ENCODE results near the gene LRP11.

DNA sequence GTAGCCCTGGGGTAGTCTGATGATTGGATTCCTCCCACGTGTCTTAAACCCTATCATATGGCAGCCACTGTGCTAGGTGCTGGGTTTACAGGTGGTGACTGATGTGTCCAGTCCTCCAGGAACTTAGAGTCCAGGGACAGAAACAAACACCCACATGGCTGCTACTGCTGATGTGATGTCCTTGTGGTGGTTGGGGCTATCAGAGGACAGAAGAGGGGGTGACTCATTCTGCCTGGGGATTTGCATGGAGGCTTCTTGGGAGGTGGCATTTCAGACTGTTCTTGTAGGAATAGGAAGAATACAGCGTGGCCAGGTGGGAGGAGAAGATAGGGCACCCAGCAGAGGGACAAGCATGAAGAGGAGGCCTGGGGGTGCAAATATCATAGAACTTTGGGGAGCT is 48.9 kb upstream of the LRP11 start:
- TF ChIP-seq, protein P1, sequence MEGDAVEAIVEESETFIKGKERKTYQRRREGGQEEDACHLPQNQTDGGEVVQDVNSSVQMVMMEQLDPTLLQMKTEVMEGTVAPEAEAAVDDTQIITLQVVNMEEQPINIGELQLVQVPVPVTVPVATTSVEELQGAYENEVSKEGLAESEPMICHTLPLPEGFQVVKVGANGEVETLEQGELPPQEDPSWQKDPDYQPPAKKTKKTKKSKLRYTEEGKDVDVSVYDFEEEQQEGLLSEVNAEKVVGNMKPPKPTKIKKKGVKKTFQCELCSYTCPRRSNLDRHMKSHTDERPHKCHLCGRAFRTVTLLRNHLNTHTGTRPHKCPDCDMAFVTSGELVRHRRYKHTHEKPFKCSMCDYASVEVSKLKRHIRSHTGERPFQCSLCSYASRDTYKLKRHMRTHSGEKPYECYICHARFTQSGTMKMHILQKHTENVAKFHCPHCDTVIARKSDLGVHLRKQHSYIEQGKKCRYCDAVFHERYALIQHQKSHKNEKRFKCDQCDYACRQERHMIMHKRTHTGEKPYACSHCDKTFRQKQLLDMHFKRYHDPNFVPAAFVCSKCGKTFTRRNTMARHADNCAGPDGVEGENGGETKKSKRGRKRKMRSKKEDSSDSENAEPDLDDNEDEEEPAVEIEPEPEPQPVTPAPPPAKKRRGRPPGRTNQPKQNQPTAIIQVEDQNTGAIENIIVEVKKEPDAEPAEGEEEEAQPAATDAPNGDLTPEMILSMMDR (IDR thresholded peaks at IDR 0.05 in 2 of 3, conservative IDR thresholded peaks at IDR 0.05 in 1 of 3; ENCODE audit: control insufficient read depth in 2 of 3, extremely low read depth in 1 of 3, insufficient read depth in 1 of 3, low read depth in 3 of 3, low read length in 3 of 3), result no peak
- TF ChIP-seq BHLHE40 (IDR thresholded peaks at IDR 0.05; ENCODE audit: borderline replicate concordance in 1 of 2, low read depth in 2 of 2, low read length in 1 of 2) (no peak), RAD21 (IDR thresholded peaks at IDR 0.05; ENCODE audit: insufficient read depth, low read depth, low read length) (no peak)
